ENCODE data around the gene TMEM205. TPM values are rescaled to one million over a fixed set of nuclear protein-coding genes. Genes with fewer than 3 reads are reported as not detected.

Gene TMEM205
- total and polyA plus RNA-seq, 2 of the 13 experiments (the other 11 are each of a cell fraction or from before 2014, with no cell fraction given), result 45.5 to 98.7 TPM

- TF ChIP-seq ZFP41 (CRISPR knock-in tag; IDR thresholded peaks at IDR 0.05; ENCODE audit: borderline replicate concordance) (no peak), ZBTB4 (CRISPR knock-in tag; IDR thresholded peaks at IDR 0.05; ENCODE audit: borderline replicate concordance) (no peak), IKZF1 (IDR thresholded peaks at IDR 0.05) (no peak), ZNF546 (CRISPR knock-in tag; conservative IDR thresholded peaks at IDR 0.05) (no peak)
These were observed 14.6 kb downstream of the TMEM205 start (continued) for GRCh38 chr19:11331502-11331901.

- Histone ChIP-seq H3K27ac (ENCODE audit: extremely low read length, insufficient read depth, low read length) (no peak overlapping the region), H3K4me3 (replicated peaks in 1 of 3; ENCODE audit: insufficient read depth in 1 of 3, low read depth in 2 of 3, low read length in 3 of 3) (no peak overlapping the region), H3K4me2 (ENCODE audit: low read depth, low read length) (no peak overlapping the region), H3K9ac (ENCODE audit: insufficient read depth, low read depth, low read length) (no peak overlapping the region), H3K9me3 (ENCODE audit: low read length) (no peaks in the 10 kb centered on the region), H4K20me1 (ENCODE audit: insufficient read depth, low read length) (no peaks in the 10 kb centered on the region), H3K36me3 (replicated peaks in 1 of 2; ENCODE audit: control insufficient read depth in 1 of 2, insufficient read depth in 2 of 2, low read length in 2 of 2) (peaks cover 0 to under 1% of the 10 kb centered on the region in 2 experiments; a peak in 1 of 5 replicates), H3K79me2 (ENCODE audit: insufficient read depth, low read length) (no peaks in the 10 kb centered on the region), H3K4me1 (ENCODE audit: insufficient read depth, low read length) (no peaks in the 10 kb centered on the region), H2AFZ (ENCODE audit: low read length) (no peak overlapping the region), H3K27me3 (ENCODE audit: control insufficient read depth in 1 of 2, insufficient read depth in 2 of 2, low read length in 2 of 2) (no peaks in the 10 kb centered on the region)
- in situ Hi-C loops (cut with HindIII; ENCODE audit: extremely low pct_ligation_motif_present, low pct_unique_long_range_greater_than_20kb) (no loop called here), intact Hi-C loops (cut with micrococcal nuclease; ENCODE audit: unreplicated experiment) (no loop called here)
- DNase-seq (ENCODE audit: low spot score), result no peak
- WGBS (ENCODE audit: low lambda C conversion rate), result 94% methylated on average over 4 of the region's 4 CpGs
- ChIA-PET POLR2A (no interaction called here), CTCF (ENCODE audit: low intra/inter-chr PET ratio, low total read pairs) (no interaction called here)
- no peak for FAIRE-seq
- TF ChIP-seq GLMP (CRISPR knock-in tag; IDR thresholded peaks at IDR 0.05; ENCODE audit: borderline replicate concordance) (no peak), SALL2 (CRISPR knock-in tag; IDR thresholded peaks at IDR 0.05) (no peak), KLF6 (CRISPR knock-in tag; IDR thresholded peaks at IDR 0.05) (no peak), ZNF101 (CRISPR knock-in tag; IDR thresholded peaks at IDR 0.05; ENCODE audit: borderline replicate concordance, low read depth) (no peak), ZNF205 (CRISPR knock-in tag; IDR thresholded peaks at IDR 0.05) (no peak), NFRKB (IDR thresholded peaks at IDR 0.05) (no peak), CREBL2 (CRISPR knock-in tag; IDR thresholded peaks at IDR 0.05; ENCODE audit: borderline replicate concordance) (no peak), ZNF775 (CRISPR knock-in tag; IDR thresholded peaks at IDR 0.05; ENCODE audit: borderline replicate concordance) (no peak), GABPB1 (CRISPR knock-in tag; IDR thresholded peaks at IDR 0.05) (no peak), THAP7 (CRISPR knock-in tag; IDR thresholded peaks at IDR 0.05) (no peak), ZNF720 (CRISPR knock-in tag; IDR thresholded peaks at IDR 0.05) (no peak), JDP2 (CRISPR knock-in tag; IDR thresholded peaks at IDR 0.05; ENCODE audit: borderline replicate concordance) (no peak), ZNF614 (CRISPR knock-in tag; IDR thresholded peaks at IDR 0.05; ENCODE audit: borderline replicate concordance) (no peak), ZMYM2 (CRISPR knock-in tag; IDR thresholded peaks at IDR 0.05) (no peak), KDM6A (CRISPR knock-in tag; IDR thresholded peaks at IDR 0.05; ENCODE audit: low read depth) (no peak), ZBTB38 (CRISPR knock-in tag; IDR thresholded peaks at IDR 0.05) (no peak)
- no TSS peak for BruUV-seq (replicated peaks)
- no peak for ATAC-seq
These were observed 15.9 kb downstream of the TMEM205 start for GRCh38 chr19:11330127-11330526.
